Skeletal muscle tissue (tissue), 4 donors: ENCODE data around the gene RHBDL3. TPM values are rescaled to one million over a fixed set of nuclear protein-coding genes. Genes with fewer than 3 reads are reported as not detected.
A peak's percentile ranks its signal among the peaks of the same experiment; 100 is the strongest.
"Not testable (repeated sequence)": the region's sequence is repeated elsewhere in the genome, so short reads cannot be mapped to it uniquely, and the experiment has no call there.

Experiments
- H3K27ac ChIP-seq: one replicate; pipeline ENCODE4 v1.7.0; 2013; ENCODE audit warnings: mild to moderate bottlenecking, low read depth, low read length, inconsistent platforms
- H3K27me3 ChIP-seq, 3 donors: one replicate each; pipeline ENCODE4 v1.7.0; 2013; ENCODE audit warnings: low read length in 3 of 3; ENCODE audit not compliant: control insufficient read depth in 3 of 3, insufficient read depth in 3 of 3
- H3K36me3 ChIP-seq, 3 donors: one replicate each; pipeline ENCODE4 v1.7.0; 2013; ENCODE audit warnings: low read length in 3 of 3; ENCODE audit not compliant: control insufficient read depth in 3 of 3, insufficient read depth in 3 of 3
- H3K4me1 ChIP-seq, 3 donors: one replicate each; pipeline ENCODE4 v1.7.0; 2013; ENCODE audit warnings: low read length in 3 of 3, mild to moderate bottlenecking in 3 of 3; ENCODE audit not compliant: control insufficient read depth in 3 of 3, insufficient read depth in 3 of 3
- H3K4me3 ChIP-seq, 3 donors: one replicate each; pipeline ENCODE4 v1.7.0; 2013; ENCODE audit warnings: low read length in 3 of 3
- H3K9ac ChIP-seq, 3 donors: one replicate each; pipeline ENCODE4 v1.7.0; 2013; ENCODE audit warnings: low read length in 3 of 3, mild to moderate bottlenecking in 3 of 3, moderate library complexity in 2 of 3, low read depth in 1 of 3
- H3K9me3 ChIP-seq, 3 donors: one replicate each; pipeline ENCODE4 v1.7.0; 2013; ENCODE audit warnings: low read length in 3 of 3; ENCODE audit not compliant: control insufficient read depth in 3 of 3
- total RNA-seq: library from RNA; depleted of rRNA; stranded (reverse); fragments of >200 nt; gene quantifications from one replicate; pipeline ENCODE4 v1.2.3, GENCODE V29; 2014
- donor health status: Osteomylitis.

The RHBDL3 gene
- total RNA-seq, 1 donor from 2014 or later = 1.0 TPM

- H3K36me3 ChIP-seq = no peaks in the 10 kb centered on the region
- H3K4me1 ChIP-seq = no peaks in the 10 kb centered on the region
- H3K9ac ChIP-seq = no peak overlapping the region
- no peak overlapping the region for H3K27ac ChIP-seq
- H3K4me3 ChIP-seq = no peak overlapping the region
- no peaks in the 10 kb centered on the region for H3K27me3 ChIP-seq
- no peaks in the 10 kb centered on the region for H3K9me3 ChIP-seq
Measured at GRCh38 chr17:32299580-32300164, 34.0 kb downstream of the RHBDL3 start.

GRCh38 chr17:32302037-32302436 is 36.4 kb downstream of the RHBDL3 start:
- Histone ChIP-seq H3K9ac (no peak overlapping the region), H3K4me1 (no peaks in the 10 kb centered on the region), H3K27me3 (peaks cover 0 to 2% (median 0%) of the 10 kb centered on the region in 3 donors), H3K9me3 (no peaks in the 10 kb centered on the region), H3K4me3 (no peak overlapping the region), H3K27ac (no peak overlapping the region), H3K36me3 (no peaks in the 10 kb centered on the region)

GRCh38 chr17:32302860-32303649 is 37.4 kb downstream of the RHBDL3 start:
- Histone ChIP-seq H3K4me1 (no peaks in the 10 kb centered on the region), H3K4me3 (no peak overlapping the region), H3K9ac (no peak overlapping the region), H3K36me3 (no peaks in the 10 kb centered on the region), H3K27ac (no peak overlapping the region), H3K9me3 (no peaks in the 10 kb centered on the region), H3K27me3 (peaks cover 0 to 7% (median under 1%) of the 10 kb centered on the region in 3 donors)

- H3K4me1 ChIP-seq = no peaks in the 10 kb centered on the region
- H3K9ac ChIP-seq = no peak overlapping the region
- H3K36me3 ChIP-seq = no peaks in the 10 kb centered on the region
- peaks cover 0 to 7% (median 4%) of the 10 kb centered on the region in 3 donors for H3K27me3 ChIP-seq
- no peak overlapping the region for H3K27ac ChIP-seq
- no peak overlapping the region for H3K4me3 ChIP-seq
- no peaks in the 10 kb centered on the region for H3K9me3 ChIP-seq
Measured at GRCh38 chr17:32303781-32304288, 38.2 kb downstream of the RHBDL3 start.

- H3K9ac ChIP-seq = no peak overlapping the region
- H3K27ac ChIP-seq = no peak overlapping the region
- no peaks in the 10 kb centered on the region for H3K4me1 ChIP-seq
- H3K36me3 ChIP-seq = no peaks in the 10 kb centered on the region
- peaks cover 0 to 10% (median 4%) of the 10 kb centered on the region in 3 donors for H3K27me3 ChIP-seq
- no peak overlapping the region for H3K4me3 ChIP-seq
- H3K9me3 ChIP-seq = no peaks in the 10 kb centered on the region
Measured at GRCh38 chr17:32305049-32305448, 39.4 kb downstream of the RHBDL3 start.

- Histone ChIP-seq H3K4me1 (peaks cover 0 to 3% (median 2%) of the 10 kb centered on the region in 3 donors), H3K9me3 (no peaks in the 10 kb centered on the region), H3K9ac (no peak overlapping the region), H3K36me3 (no peaks in the 10 kb centered on the region), H3K27ac (no peak overlapping the region), H3K27me3 (peaks cover 0 to 10% (median 4%) of the 10 kb centered on the region in 3 donors), H3K4me3 (no peak overlapping the region)
Measured at GRCh38 chr17:32307658-32308057, 42.0 kb downstream of the RHBDL3 start.

GRCh38 chr17:32311028-32311536 is 45.5 kb downstream of the RHBDL3 start:
- H3K27me3 ChIP-seq = peaks cover 4 to 18% (median 5%) of the 10 kb centered on the region in 3 donors
- H3K27ac ChIP-seq = no peak overlapping the region
- H3K4me3 ChIP-seq = peak overlapping the region in 1 of 3 donors; percentile 48
- H3K36me3 ChIP-seq = no peaks in the 10 kb centered on the region
- H3K9ac ChIP-seq = peak overlapping the region in 1 of 3 donors; percentile 10
- peaks cover 0 to 3% (median 2%) of the 10 kb centered on the region in 3 donors for H3K4me1 ChIP-seq
- H3K9me3 ChIP-seq = no peaks in the 10 kb centered on the region

- no peaks in the 10 kb centered on the region for H3K36me3 ChIP-seq
Measured at GRCh38 chr17:32314636-32315035, 49.0 kb downstream of the RHBDL3 start.

GRCh38 chr17:32315171-32315570 is 49.5 kb downstream of the RHBDL3 start:
- Histone ChIP-seq H3K27me3 (peaks cover 0 to 8% (median 5%) of the 10 kb centered on the region in 3 donors), H3K27ac (no peak overlapping the region), H3K9me3 (no peaks in the 10 kb centered on the region), H3K9ac (no peak overlapping the region), H3K4me1 (peaks cover 0 to 3% (median 2%) of the 10 kb centered on the region in 3 donors), H3K36me3 (no peaks in the 10 kb centered on the region), H3K4me3 (no peak overlapping the region)

More at GRCh38 chr17:32314636-32315035, 49.0 kb downstream of the RHBDL3 start:
- no peaks in the 10 kb centered on the region for H3K9me3 ChIP-seq
- H3K27me3 ChIP-seq = peaks cover 0 to 11% (median 5%) of the 10 kb centered on the region in 3 donors
- H3K9ac ChIP-seq = no peak overlapping the region
- H3K27ac ChIP-seq = no peak overlapping the region
- peaks cover 0 to 3% (median 2%) of the 10 kb centered on the region in 3 donors for H3K4me1 ChIP-seq
- H3K4me3 ChIP-seq = no peak overlapping the region

- not testable (repeated sequence) for H3K9ac ChIP-seq, H3K9me3 ChIP-seq, H3K4me3 ChIP-seq, H3K27ac ChIP-seq, H3K27me3 ChIP-seq, H3K4me1 ChIP-seq, H3K36me3 ChIP-seq
Measured at GRCh38 chr17:32316653-32317052, 51.0 kb downstream of the RHBDL3 start.
